GM21360 (cell line): ENCODE measurements around the gene MUC12.

Source experiments
- ATAC-seq: cut with Tn5 transposase; IDR thresholded peaks from one replicate; pipeline ENCODE4 v1.9.1; 2021; ENCODE audit warnings: mild to moderate bottlenecking, moderate library complexity; ENCODE audit not compliant: unreplicated experiment

The MUC12 gene

GRCh38 chr7:100952641-100953040 is 16.7 kb upstream of the MUC12 start:
- no peak for ATAC-seq

- no peak for ATAC-seq
Measured at GRCh38 chr7:100957832-100958421, 11.4 kb upstream of the MUC12 start.

GRCh38 chr7:100959894-100960293 is 9.5 kb upstream of the MUC12 start:
- no peak for ATAC-seq

- no peak for ATAC-seq
Measured at GRCh38 chr7:100962537-100962936, 6.8 kb upstream of the MUC12 start.

GRCh38 chr7:100963386-100963785 is 6.0 kb upstream of the MUC12 start:
- ATAC-seq, result no peak

- ATAC-seq, result no peak
Measured at GRCh38 chr7:100963874-100964273, 5.5 kb upstream of the MUC12 start.

- no peak for ATAC-seq
Measured at GRCh38 chr7:100964630-100965029, 4.7 kb upstream of the MUC12 start.

- ATAC-seq, result no peak
Measured at GRCh38 chr7:100965045-100965722, 4.2 kb upstream of the MUC12 start.

GRCh38 chr7:100965723-100966541 is 3.4 kb upstream of the MUC12 start:
- peak; percentile 63 for ATAC-seq

- ATAC-seq, result no peak
Measured at GRCh38 chr7:100966542-100967291, 2.6 kb upstream of the MUC12 start.

GRCh38 chr7:100967292-100967863 is 2.0 kb upstream of the MUC12 start:
- ATAC-seq, result no peak

GRCh38 chr7:100968031-100968430 is 1.3 kb upstream of the MUC12 start:
- ATAC-seq, result no peak

GRCh38 chr7:100968650-100969049 is 715 bp upstream of the MUC12 start:
- no peak for ATAC-seq

GRCh38 chr7:100971111-100972001 is 2.0 kb downstream of the MUC12 start:
- ATAC-seq, result no peak

GRCh38 chr7:100972002-100972347 is 2.6 kb downstream of the MUC12 start:
- no peak for ATAC-seq

GRCh38 chr7:100974021-100974420 is 4.7 kb downstream of the MUC12 start:
- no peak for ATAC-seq

GRCh38 chr7:100975371-100975821 is 6.0 kb downstream of the MUC12 start:
- ATAC-seq, result no peak

- ATAC-seq, result no peak
Measured at GRCh38 chr7:100978300-100978699, 8.9 kb downstream of the MUC12 start.

- ATAC-seq, result no peak
Measured at GRCh38 chr7:100983451-100984187, 14.3 kb downstream of the MUC12 start.
